OCI-LY1 (cell line): ENCODE measurements around the gene TMEM178B.
"Not testable (repeated sequence)": the region's sequence is repeated elsewhere in the genome, so short reads cannot be mapped to it uniquely, and the experiment has no call there.

Experiments used
- EZH2 ChIP-seq: fragments of 200-600 bp; sonication (generic), shearing (Covaris generic); IDR thresholded peaks from 2 replicates; pipeline ENCODE4 v1.8.0; 2017; ENCODE audit warnings: borderline replicate concordance, mixed run types, mild to moderate bottlenecking, antibody characterized with exemption, low read length, moderate library complexity, mixed read lengths
- TF ChIP-seq, protein P1 (sequence below): fragments of 200-600 bp; sonication (generic), shearing (Covaris generic); IDR thresholded peaks from 2 replicates; pipeline ENCODE4 v1.5.1; 2017; ENCODE audit warnings: mild to moderate bottlenecking, antibody characterized with exemption, low read length, moderate library complexity, mixed read lengths

DNA sequence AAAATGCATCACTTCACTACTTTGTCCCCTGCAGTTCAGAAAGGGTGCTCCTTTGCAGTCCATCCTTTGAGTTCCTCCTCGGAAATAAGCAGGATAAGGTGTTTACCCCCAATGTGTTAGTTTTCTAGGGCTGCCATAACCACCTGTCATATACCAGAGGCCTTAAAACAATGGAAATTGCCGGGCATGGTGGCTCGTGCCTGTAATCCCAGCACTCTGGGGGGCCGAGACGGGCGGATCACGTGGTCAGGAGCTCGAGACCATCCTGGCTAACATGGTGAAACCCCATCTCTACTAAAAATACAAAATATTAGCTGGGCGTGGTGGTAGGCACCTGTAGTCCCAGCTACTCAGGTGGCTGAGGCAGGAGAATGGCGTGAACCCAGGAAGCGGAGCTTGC lies 330.0 kb downstream of the TMEM178B start:
- TF ChIP-seq, protein P1, sequence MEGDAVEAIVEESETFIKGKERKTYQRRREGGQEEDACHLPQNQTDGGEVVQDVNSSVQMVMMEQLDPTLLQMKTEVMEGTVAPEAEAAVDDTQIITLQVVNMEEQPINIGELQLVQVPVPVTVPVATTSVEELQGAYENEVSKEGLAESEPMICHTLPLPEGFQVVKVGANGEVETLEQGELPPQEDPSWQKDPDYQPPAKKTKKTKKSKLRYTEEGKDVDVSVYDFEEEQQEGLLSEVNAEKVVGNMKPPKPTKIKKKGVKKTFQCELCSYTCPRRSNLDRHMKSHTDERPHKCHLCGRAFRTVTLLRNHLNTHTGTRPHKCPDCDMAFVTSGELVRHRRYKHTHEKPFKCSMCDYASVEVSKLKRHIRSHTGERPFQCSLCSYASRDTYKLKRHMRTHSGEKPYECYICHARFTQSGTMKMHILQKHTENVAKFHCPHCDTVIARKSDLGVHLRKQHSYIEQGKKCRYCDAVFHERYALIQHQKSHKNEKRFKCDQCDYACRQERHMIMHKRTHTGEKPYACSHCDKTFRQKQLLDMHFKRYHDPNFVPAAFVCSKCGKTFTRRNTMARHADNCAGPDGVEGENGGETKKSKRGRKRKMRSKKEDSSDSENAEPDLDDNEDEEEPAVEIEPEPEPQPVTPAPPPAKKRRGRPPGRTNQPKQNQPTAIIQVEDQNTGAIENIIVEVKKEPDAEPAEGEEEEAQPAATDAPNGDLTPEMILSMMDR, result not testable (repeated sequence)
- TF ChIP-seq EZH2, result not testable (repeated sequence)
